RKO (cell line): ENCODE measurements around the gene RPS13.
A peak's percentile ranks its signal among the peaks of the same experiment; 100 is the strongest.
"Not testable (repeated sequence)": the region's sequence is repeated elsewhere in the genome, so short reads cannot be mapped to it uniquely, and the experiment has no call there.

Experiments
- DNase-seq: peaks from one replicate; pipeline ENCODE4 v3.0.0-alpha.2; 2016; ENCODE audit warnings: low spot score

RPS13 gene

DNA sequence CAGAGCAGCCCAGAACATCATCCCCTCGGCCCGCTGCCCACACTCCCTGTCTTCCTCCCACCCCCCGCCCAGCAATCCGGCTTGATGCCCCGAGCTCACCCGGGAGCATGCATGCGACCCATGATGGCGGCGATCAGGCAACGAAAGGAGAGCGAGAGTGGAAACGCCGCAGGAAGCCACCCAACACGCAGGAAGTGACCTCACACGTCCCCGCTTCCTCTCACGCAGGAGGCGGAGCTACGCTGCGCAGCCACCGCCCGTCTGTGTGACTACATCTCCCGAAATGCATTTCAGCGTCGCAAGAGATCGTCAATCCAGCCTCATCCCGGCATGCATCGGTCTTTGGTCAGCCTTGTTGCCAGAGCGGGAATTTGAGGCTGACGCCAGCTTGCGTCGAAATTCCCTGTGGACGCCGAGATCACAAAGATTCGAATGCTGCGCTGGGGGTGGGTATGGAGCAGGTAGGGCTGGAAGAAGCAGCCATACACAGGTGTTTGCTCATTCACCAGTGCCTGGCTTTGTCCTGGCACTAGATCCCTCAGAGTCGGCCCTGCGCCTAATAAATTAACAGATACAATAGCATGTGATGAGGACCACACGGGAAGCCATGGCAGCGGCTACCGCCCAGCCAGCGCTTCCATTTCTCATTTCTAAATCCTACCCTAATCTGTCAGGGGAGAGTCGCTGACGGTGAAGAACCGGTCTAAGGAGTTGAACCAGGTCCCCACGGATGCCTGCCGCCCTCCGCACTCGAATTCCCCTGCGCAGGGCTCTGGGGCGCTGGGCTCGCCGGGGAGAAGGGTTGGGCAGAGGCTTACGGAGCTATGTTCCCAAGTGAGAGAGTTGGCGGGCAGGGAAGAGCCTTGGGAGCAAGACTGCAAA lies at the start of gene RPS13:
Gene RPS13, minus strand, starts transcription at position 148 of the 882 bp plus-strand sequence. Its CDS starts 26 bp downstream, at position 122.
- peak; percentile 99 for DNase-seq

DNA sequence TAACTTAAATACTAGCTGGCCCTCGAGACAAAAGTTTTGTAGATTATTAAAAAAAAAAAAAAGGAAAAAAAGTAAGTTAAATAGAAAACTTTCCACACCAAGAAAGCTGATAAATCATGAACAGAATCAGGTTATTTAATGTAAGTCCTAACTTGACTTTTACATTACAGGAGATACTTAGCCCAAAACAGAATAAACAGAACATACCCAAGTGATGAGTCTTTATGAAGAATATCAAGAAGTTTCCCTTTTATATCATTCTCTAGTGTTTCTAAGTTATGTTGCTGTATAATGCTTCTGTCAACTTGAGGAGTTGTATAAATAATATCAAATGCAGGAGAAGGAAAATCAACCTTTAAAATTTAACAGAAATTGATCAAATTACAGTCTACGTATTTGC lies 44.5 kb upstream of the RPS13 start:
- DNase-seq, result no peak

DNA sequence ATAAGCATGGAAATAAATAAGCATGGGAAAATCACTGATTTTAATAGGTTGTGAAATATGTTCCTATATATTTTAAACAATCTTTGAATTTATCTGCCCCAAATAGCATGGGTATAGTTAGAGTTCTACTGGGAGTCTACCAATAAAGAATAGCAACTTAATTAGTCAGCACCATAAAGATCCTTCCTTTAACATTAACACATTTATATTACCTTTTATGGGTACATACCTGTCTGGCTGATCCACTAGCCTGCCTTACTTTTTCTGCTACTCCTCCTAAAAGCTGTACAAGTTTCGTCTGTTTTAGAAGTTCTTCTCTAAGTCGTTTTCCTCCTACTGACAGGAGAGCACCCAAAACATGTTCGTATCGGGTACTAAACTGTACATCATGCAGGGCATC lies 39.8 kb upstream of the RPS13 start:
- no peak for DNase-seq

DNA sequence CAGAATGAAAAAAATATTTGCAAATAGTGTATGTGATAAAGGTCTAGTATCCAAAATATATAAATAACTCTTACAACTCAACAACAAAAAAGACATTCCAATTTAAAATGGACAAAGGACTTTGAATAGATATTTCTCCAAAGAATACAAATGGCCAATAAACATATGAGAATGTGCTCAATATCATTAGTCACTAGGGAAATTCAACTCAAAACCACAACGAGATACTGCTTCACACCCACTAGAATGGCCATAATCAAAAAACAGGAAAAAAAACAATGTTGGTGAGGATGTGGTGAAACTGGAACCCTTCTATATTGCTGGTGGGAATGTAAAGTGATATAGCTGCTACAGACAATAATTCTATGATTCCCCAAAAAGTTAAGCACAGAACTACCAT lies 38.6 kb upstream of the RPS13 start:
- no peak for DNase-seq

DNA sequence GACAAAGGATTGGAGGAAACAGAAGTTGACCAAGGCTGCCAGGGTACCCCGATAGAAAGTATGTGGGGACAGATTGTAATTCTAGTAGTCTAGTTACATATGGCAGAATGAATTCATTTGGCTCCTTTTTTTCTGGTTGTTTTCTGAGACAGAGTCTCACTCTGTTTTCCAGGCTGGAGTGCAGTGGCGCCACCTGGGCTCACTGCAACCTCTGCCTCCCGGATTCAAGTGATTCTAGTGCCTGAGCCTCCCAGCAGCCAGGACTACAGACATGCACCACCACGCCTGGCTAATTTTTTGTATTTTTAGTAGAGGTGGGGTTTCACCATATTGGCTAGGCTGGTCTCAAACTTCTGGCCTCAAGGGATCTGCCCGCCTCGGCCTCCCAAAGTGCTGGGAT lies 30.3 kb upstream of the RPS13 start:
- DNase-seq, result peak; percentile 5

DNA sequence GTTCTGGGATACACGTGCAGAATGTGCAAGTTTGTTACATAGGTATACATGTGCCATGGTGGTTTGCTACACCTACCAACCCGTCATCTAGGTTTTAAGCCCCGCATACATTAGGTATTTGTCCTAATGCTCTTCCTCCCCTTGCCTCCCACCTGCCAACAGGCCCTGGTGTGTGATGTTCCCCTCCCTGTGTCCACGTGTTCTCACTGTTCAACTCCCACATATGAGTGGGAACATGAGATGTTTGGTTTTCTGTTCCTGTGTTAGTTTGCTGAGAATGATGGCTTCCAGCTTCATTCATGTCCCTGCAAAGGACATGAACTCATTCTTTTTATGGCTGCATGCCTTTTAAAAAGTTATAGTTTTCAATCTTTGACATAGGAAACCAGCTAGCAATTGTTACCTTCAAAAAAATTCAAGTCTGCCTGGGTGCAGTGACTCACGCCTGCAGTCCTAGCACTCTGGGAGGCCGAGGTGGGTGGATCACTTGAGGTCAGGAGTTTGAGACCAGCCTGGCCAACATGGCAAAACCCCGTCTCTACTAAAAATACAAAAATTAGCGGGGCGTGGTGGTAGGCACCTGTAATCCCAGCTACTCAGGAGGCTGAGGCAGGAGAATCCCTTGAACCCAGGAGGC lies 28.1 kb upstream of the RPS13 start:
- DNase-seq, result not testable (repeated sequence)

DNA sequence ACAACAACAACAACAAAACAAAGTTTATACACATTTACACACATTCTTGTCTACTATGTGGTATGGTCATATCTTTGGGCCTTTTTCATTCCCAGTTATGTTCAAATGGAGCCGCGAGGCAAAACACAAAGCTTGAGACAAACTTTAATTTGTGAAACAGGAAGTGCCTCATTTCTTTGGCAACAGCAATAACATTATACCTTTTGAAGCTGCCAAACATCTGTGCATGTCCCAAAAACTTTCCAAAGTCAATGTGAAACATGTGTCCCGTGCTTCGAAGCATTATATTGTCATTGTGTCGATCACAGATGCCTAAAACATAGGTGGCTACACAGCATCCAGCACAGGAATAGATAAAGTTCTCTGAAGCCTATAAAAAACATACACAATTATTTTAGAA lies 25.0 kb upstream of the RPS13 start:
- no peak for DNase-seq

DNA sequence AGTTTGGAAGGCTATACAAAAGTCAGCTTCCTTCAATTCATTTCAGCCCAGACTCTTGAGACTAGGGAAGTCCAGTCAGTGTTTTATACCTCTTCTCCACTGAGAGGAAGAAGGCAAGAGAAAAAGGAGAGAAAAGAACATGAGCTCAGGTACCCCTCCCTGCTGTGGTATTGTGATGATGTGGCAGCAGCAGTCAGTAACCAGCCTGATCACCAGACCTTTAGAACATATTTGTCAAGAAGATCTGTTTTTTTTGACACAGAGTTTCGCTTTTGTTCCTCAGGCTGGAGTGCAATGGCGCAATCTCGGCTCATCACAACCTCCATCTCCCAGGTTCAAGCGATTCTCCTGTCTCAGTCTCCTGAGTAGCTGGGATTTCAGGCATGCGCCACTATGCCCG lies 21.2 kb upstream of the RPS13 start:
- DNase-seq, result no peak

DNA sequence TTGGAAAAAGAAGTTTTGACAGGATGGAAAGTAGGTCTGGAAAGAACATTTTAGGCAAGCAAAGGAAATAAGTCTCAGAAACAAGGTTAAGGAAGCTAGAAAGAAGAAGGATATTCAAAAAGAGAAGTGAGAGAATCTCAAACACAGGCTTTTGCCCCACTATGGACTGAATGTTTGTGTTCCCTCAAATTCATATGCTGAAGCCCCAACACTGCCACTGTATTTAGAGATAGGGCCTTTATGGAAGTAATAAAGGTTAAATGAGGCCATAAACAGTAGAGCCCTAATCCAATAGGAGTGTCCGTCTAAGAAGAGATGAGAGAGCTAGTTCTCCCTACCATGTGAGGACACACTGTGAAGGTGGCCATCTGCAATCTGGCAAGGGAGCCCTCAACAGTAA lies 20.6 kb upstream of the RPS13 start:
- no peak for DNase-seq

DNA sequence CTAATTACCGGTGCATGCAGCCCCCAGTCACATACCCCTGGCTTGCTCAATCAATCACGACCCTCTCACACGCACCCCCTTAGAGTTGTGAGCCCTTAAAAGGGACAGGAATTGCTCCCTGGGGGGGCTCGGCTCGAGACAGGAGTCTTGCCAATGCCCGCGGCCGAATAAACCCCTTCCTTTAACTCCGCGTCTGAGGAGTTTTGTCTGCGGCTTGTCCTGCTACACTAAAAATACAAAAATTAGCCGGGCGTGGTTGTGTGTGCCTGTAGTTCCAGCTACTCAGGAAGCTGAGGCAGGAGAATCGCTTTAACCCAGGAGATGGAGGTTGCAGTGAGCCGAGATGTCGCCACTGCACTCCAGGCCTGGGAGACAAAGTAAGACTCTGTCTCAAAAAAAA lies 8.5 kb upstream of the RPS13 start:
- DNase-seq, result not testable (repeated sequence)

DNA sequence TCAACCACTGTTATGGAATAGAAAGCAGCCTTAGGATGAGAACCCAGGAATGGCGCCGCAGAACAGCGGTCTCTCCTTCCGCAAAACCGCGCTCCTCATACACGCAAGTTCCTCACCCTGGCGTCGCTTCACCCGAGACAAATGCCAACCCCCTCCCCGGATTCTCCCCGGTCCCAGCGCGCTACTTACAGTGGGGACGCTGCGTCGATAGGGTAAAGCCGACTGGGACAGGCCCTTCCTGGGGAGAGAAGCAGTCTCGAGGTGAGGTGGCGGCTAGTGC lies 287 bp downstream of the RPS13 start:
- peak; percentile 15 for DNase-seq

DNA sequence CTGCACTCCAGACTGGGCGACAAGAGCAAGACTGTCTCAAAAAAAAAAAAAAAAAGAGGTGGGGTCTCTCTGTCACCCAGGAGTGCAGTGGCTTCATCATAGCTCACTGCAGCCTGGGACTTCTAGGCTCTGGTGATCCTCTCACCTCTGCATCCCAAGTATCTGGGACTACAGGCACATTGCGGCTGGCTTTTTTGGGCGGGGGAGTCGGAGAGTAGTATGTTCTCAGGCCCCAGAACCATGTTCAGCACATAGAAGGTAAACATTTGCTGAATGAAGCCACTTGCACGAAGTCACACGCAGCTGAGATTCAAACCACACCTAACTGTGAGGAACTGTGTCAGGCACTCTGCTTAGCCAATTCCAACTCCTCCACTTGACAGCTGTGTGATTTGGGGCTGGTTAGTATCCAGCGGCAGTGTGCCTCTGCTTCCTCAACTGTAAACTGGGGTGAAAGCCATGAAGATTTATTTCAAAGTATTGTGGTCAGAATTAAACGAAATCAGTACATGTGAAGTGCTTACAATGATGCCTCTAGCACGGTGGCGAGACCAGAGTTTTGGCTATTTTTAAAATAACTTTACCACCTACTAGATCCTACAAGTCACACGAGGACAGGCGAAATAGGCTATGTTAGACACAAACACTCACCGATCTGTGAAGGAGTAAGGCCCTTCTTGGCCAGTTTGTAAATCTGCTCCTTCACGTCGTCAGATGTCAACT lies 789 bp downstream of the RPS13 start:
- peak; percentile 28 for DNase-seq

DNA sequence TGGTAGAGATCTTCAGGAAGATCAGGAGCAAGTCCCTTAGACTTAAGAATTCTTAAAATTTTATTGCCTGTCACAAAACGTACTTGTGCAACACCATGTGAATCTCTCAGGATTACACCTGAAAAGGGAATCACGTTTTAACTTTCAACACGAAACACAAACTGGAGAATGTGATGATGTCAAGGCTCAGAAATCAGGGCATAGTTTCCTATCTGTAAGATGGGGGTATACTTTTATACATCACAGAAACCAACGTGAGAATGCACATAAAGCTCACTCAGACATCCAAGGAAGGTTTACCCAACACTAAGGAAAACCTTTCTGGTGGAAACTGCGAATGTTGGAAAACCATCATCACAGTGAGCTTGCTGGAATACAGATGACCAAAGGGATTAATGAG lies 2.0 kb downstream of the RPS13 start:
- no peak for DNase-seq

DNA sequence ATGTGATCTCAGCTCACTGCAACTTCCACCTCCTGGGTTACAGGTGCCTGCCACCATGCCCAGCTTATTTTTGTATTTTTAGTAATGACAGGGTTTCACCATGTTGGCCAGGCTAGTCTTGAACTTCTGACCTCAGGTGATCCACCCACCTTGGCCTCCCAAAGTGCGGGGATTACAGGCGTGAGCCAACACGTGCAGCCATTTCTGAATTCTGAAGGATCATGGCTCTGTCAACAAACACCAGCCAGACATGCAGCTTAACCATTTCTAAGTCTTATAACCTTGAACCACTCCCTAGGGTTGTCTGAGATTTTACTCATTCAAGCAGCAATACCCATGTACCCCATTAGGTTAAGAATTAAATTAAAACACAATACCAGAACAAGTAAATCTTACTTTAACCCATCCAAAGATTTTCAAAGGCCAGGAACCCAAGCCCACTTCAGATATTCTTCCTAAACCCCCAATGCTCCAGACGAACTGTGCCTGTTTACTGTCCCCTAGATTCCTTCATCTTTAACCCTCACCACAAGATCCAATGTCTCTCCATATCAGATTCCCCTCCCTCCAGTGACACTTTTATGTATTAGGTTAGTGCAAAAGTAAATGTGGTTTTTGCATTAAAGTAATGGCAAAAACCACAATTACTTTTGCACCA lies 4.0 kb downstream of the RPS13 start:
- DNase-seq, result no peak

DNA sequence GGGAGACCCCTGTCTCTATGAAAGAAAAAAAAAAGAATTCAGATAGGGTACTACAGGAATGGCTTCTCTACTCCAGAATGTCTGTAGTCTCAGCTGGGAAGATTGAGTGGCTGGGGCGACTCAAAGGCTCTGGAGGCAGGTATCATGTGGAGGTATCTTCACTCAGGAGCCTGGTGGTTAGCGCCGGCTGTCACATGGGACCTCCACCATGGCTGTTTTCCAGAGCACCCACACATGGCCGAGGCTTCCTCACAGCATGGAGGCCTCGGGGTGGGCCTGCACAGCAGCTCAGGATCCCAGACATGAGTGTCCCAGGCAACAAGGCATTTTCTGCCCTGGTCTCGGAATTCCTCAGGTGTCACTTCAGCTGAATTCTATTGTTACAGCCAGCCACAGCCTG lies 10.1 kb downstream of the RPS13 start:
- no peak for DNase-seq

DNA sequence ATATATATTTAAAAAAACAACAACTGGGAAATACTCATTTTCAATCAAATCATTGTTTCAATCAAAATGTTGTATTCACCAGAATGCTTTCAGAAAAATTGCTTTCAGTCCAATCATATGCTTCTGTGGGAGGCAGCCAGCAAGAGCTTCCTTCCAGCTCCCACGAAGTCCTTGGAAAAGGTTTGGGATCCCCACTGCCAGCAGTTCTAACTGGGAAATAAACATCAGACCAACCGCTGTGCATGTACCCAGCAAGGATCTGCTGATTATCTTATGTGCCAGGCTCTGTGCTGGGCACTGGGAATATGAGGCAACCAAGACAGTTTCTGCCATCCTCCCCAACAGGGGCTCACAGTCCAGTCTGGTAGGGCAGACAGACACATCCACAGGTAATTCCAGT lies 10.8 kb downstream of the RPS13 start:
- no peak for DNase-seq

DNA sequence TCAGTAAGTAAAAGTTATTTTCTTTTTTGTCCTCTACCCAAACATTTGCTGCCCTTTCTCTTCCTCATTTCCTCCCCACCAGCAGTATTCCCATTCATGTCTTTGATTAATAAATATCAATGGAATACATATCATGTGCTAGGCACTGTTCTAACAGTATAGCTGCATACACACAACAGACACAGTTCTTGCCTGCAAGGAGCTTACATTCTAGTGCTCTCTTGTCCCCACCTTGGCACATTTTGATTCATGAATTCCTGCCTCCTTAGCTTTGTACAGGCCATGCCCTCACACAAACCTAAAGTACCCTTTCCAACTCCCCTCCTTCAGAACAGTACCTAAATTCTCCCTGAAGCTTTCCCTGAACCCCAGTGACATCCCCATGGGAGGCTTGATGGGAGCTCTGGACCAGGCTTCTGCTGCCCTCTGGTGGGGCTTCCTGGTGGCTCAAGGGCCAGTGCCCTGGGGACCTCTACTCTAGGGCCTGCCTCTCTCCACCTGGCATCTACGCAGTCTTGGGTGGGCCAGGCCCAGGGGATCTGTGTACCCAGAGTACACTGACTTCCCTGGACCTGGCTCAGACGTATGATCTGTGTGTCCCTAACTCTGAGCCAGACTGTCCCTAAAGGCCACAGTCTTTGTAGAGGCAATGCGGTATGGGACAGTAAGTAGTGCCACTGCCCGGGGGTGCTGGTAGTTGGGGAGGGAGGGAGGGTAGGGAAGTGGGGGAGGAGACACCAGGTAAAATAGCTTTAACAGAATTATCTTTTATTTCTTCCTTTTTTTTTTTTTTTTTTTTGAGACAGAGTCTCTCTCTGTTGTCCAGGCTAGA lies 14.1 kb downstream of the RPS13 start:
- DNase-seq, result peak; percentile 68

DNA sequence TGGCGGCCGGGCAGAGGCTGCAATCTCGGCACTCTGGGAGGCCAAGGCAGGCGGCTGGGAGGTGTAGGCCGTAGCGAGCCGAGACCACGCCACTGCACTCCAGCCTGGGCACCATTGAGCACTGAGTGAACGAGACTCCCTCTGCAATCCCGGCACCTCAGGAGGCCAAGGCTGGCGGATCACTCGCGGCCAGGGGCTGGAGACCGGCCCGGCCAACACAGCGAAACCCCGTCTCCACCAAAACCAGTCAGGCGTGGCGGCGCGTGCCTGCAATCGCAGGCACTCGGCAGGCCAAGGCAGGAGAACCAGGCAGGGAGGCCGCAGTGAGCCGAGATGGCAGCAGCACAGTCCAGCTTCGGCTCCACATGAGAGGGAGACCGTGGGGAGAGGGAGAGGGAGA lies 26.3 kb downstream of the RPS13 start:
- DNase-seq, result not testable (repeated sequence)

DNA sequence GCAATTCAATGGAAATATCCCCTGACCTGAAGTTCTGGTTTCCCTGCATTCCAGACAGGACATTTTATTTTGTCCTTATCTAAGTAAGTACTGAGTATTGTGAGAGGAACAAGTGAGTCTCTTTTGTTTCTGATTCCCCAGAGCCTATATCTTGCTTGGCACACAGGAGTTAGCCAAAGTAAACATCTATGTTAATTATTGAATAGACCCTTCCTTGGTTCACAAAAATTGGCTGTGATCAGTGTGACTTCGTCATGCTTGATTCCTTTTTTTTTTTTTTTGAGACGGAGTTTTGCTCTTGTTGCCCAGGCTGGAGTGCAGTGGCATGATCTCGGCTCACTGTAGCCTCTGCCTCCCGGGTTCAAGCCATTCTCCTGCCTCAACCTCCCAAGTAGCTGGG lies 29.0 kb downstream of the RPS13 start:
- not testable (repeated sequence) for DNase-seq

DNA sequence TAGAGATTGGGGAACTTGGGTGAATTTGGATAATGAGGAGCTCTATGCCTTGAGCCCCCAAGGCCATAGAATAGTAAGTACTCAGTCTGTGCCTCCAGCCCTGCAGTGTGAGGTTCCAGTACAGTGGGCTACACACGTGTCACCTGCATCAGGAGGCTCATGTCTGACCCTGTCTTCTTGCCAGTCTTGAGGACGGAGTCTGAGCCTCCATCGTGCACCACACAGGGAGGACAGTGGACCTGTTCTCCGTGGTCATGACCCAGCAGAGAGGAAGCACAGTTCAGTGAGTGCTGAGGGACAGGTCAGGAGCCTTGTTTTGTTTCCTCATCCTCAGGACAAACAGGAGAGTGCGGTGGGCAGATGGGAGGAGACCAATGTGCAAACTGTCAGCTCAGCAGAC lies 30.8 kb downstream of the RPS13 start:
- no peak for DNase-seq
